Colonic mucosa (tissue), 4 donors: ENCODE measurements around the gene SFMBT2. TPM values are rescaled to one million over a fixed set of nuclear protein-coding genes. Genes with fewer than 3 reads are reported as not detected.

Experiments
- DNase-seq: peaks from one replicate; pipeline ENCODE4 v3.0.0-alpha.2; 2020
- H3K27ac ChIP-seq: fragments of 200-600 bp; one replicate; pipeline ENCODE4 v1.8.0; 2021
- H3K27me3 ChIP-seq: fragments of 200-600 bp; one replicate; pipeline ENCODE4 v1.8.0; 2021
- H3K36me3 ChIP-seq: fragments of 200-600 bp; one replicate; pipeline ENCODE4 v1.8.0; 2021
- H3K4me1 ChIP-seq: fragments of 200-600 bp; one replicate; pipeline ENCODE4 v1.8.0; 2021; ENCODE audit warnings: mild to moderate bottlenecking
- H3K4me3 ChIP-seq: fragments of 200-600 bp; one replicate; pipeline ENCODE4 v1.8.0; 2021
- H3K9ac ChIP-seq, 2 donors: one replicate each; pipeline ENCODE4 v1.7.0; 2013; ENCODE audit warnings: control low read depth in 2 of 2, low read depth in 2 of 2, low read length in 2 of 2
- H3K9me3 ChIP-seq: fragments of 200-600 bp; one replicate; pipeline ENCODE4 v1.8.0; 2021
- CTCF ChIP-seq: fragments of 200-600 bp; IDR thresholded peaks from one replicate; pipeline ENCODE4 v1.8.0; 2022; ENCODE audit warnings: antibody characterized with exemption, mild to moderate bottlenecking
- intact Hi-C: fragments of 100-400 bp; cut with DNase I; formaldehyde crosslinking; loops from one replicate; pipeline ENCODE4 v1.14.1; 2022
- total RNA-seq, 2 donors: library from RNA; stranded (reverse); fragmentation: NEBNext Ultra II Directional in 1 of 2; extraction: Animal tissue kit (Norgen Biotek cat#: 25700) in 1 of 2; gene quantifications; one replicate each; pipeline ENCODE4 v1.2.1, GENCODE V29; 2021
- donor health status: healthy.
- donor health status: DM: no; HTN: no; CAD: no.
- donor health status: DM: no; HTN: no; CAD: no.

SFMBT2 gene
- total RNA-seq, 2 donors from 2014 or later, result 2.3 to 3.5 TPM

- no peak for TF ChIP-seq CTCF
- Histone ChIP-seq H3K9ac (no peak overlapping the region), H3K27ac (no peak overlapping the region), H3K4me3 (no peak overlapping the region), H3K9me3 (no peaks in the 10 kb centered on the region), H3K36me3 (no peaks in the 10 kb centered on the region), H3K27me3 (no peaks in the 10 kb centered on the region), H3K4me1 (no peaks in the 10 kb centered on the region)
- intact Hi-C loops, result no loop called here
- no peak for DNase-seq
Observed at GRCh38 chr10:7319632-7320031, 91.2 kb downstream of the SFMBT2 start.

- no peaks in the 10 kb centered on the region for H3K27me3 ChIP-seq
- H3K4me3 ChIP-seq, result no peak overlapping the region
- intact Hi-C loops, result no loop called here
- no peak overlapping the region for H3K27ac ChIP-seq
- no peaks in the 10 kb centered on the region for H3K9me3 ChIP-seq
- DNase-seq, result no peak
- no peak overlapping the region for H3K9ac ChIP-seq
- no peak for TF ChIP-seq CTCF
- H3K4me1 ChIP-seq, result no peaks in the 10 kb centered on the region
- H3K36me3 ChIP-seq, result no peaks in the 10 kb centered on the region
Observed at GRCh38 chr10:7318836-7319235, 92.0 kb downstream of the SFMBT2 start.

- no peak overlapping the region for H3K9ac ChIP-seq
- H3K9me3 ChIP-seq, result no peaks in the 10 kb centered on the region
- no peaks in the 10 kb centered on the region for H3K27me3 ChIP-seq
- no peaks in the 10 kb centered on the region for H3K36me3 ChIP-seq
- no peak overlapping the region for H3K27ac ChIP-seq
- H3K4me3 ChIP-seq, result no peak overlapping the region
- DNase-seq, result no peak
- TF ChIP-seq CTCF, result no peak
- intact Hi-C loops, result no loop called here
- no peaks in the 10 kb centered on the region for H3K4me1 ChIP-seq
Observed at GRCh38 chr10:7317786-7318446, 92.9 kb downstream of the SFMBT2 start.

- H3K27me3 ChIP-seq, result no peaks in the 10 kb centered on the region
- DNase-seq, result no peak
- no peaks in the 10 kb centered on the region for H3K4me1 ChIP-seq
- no peak overlapping the region for H3K27ac ChIP-seq
- H3K36me3 ChIP-seq, result no peaks in the 10 kb centered on the region
- no peak overlapping the region for H3K4me3 ChIP-seq
- no peaks in the 10 kb centered on the region for H3K9me3 ChIP-seq
- no peak for TF ChIP-seq CTCF
- intact Hi-C loops, result no loop called here
- no peak overlapping the region for H3K9ac ChIP-seq
Observed at GRCh38 chr10:7316839-7317238, 94.0 kb downstream of the SFMBT2 start.

GRCh38 chr10:7315906-7316305 is 94.9 kb downstream of the SFMBT2 start:
- Histone ChIP-seq H3K9ac (no peak overlapping the region), H3K27me3 (no peaks in the 10 kb centered on the region), H3K27ac (no peak overlapping the region), H3K9me3 (no peaks in the 10 kb centered on the region), H3K4me3 (no peak overlapping the region), H3K4me1 (no peaks in the 10 kb centered on the region), H3K36me3 (no peaks in the 10 kb centered on the region)
- TF ChIP-seq CTCF, result no peak
- DNase-seq, result no peak
- intact Hi-C loops, result no loop called here
